Tibial artery (tissue), 4 donors: ENCODE measurements around the gene CFL2.

Source experiments
- DNase-seq, 2 donors: peaks; one replicate each; pipeline ENCODE4 v3.0.0-alpha.2; 2019
- H3K27ac ChIP-seq, 2 donors: fragments of 200-600 bp; sonication (generic) in 1 of 2; 1 replicate in 1 of 2; 2 replicates in 1 of 2; pipeline ENCODE4 v1.5.1; 2018 to 2019; ENCODE audit warnings: mild to moderate bottlenecking in 1 of 2
- H3K27me3 ChIP-seq, 2 donors: fragments of 200-600 bp; sonication (generic) in 1 of 2; one replicate each; pipeline versions ENCODE4 v1.5.1 to v1.6.0; 2016 to 2019
- H3K36me3 ChIP-seq, 3 donors: fragments of 200-600 bp; sonication (generic) in 2 of 3; one replicate each; pipeline ENCODE4 v1.5.1; 2016 to 2019; ENCODE audit warnings: mild to moderate bottlenecking in 2 of 3
- H3K4me1 ChIP-seq, 4 donors: fragments of 200-600 bp; sonication (generic) in 2 of 4; 1 replicate in 3 of 4; 2 replicates in 1 of 4; pipeline ENCODE4 v1.5.1; 2016 to 2019
- H3K4me3 ChIP-seq, 2 donors: fragments of 200-600 bp; sonication (generic) in 1 of 2; 1 replicate in 1 of 2; 2 replicates in 1 of 2; pipeline ENCODE4 v1.5.1; 2018 to 2019; ENCODE audit warnings: mild to moderate bottlenecking in 2 of 2
- H3K9me3 ChIP-seq, 3 donors: fragments of 200-600 bp; sonication (generic) in 1 of 3; one replicate each; pipeline ENCODE4 v1.5.1; 2016 to 2019
- intact Hi-C: fragments of 100-400 bp; cut with DNase I; formaldehyde crosslinking; loops from one replicate; pipeline ENCODE4 v1.15.0; 2023; ENCODE audit warnings: low total_unique reads
- TF ChIP-seq, protein P1 (sequence below), 2 experiments: fragments of 200-600 bp in 1 of 2; fragments of 450-650 bp in 1 of 2; IDR thresholded peaks; one replicate each; pipeline ENCODE4 v1.5.1; 2017 to 2019; ENCODE audit warnings: antibody characterized with exemption in 2 of 2, mild to moderate bottlenecking in 1 of 2, moderate library complexity in 1 of 2

The CFL2 gene

GRCh38 chr14:34714320-34715126, at the start of gene CFL2:
Gene CFL2, minus strand, starts transcription at chr14:34714593. Its CDS starts 53 bp downstream, at chr14:34714540.
- intact Hi-C loops: loop anchor here (10.0 kb wide), 1 partner anchor 160 kb away; the partner anchor contains the start of gene BAZ1A
- H3K36me3 ChIP-seq: peaks cover 0 to 8% (median 4%) of the 10 kb centered on the region in 3 donors
- peak within 1 kb of the TSS; percentile 69 to 71 for H3K4me3 ChIP-seq
- no peaks in the 10 kb centered on the region for H3K9me3 ChIP-seq
- TF ChIP-seq, protein P1, sequence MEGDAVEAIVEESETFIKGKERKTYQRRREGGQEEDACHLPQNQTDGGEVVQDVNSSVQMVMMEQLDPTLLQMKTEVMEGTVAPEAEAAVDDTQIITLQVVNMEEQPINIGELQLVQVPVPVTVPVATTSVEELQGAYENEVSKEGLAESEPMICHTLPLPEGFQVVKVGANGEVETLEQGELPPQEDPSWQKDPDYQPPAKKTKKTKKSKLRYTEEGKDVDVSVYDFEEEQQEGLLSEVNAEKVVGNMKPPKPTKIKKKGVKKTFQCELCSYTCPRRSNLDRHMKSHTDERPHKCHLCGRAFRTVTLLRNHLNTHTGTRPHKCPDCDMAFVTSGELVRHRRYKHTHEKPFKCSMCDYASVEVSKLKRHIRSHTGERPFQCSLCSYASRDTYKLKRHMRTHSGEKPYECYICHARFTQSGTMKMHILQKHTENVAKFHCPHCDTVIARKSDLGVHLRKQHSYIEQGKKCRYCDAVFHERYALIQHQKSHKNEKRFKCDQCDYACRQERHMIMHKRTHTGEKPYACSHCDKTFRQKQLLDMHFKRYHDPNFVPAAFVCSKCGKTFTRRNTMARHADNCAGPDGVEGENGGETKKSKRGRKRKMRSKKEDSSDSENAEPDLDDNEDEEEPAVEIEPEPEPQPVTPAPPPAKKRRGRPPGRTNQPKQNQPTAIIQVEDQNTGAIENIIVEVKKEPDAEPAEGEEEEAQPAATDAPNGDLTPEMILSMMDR (IDR thresholded peaks at IDR 0.05): peak in 1 of 2 experiments; percentile 17
- H3K27ac ChIP-seq: peak within 1 kb of the TSS; percentile 95
- DNase-seq: peak; percentile 81 to 94
- H3K4me1 ChIP-seq: peaks cover 0 to 45% (median 18%) of the 10 kb centered on the region in 4 donors
- H3K27me3 ChIP-seq: no peaks in the 10 kb centered on the region

DNA sequence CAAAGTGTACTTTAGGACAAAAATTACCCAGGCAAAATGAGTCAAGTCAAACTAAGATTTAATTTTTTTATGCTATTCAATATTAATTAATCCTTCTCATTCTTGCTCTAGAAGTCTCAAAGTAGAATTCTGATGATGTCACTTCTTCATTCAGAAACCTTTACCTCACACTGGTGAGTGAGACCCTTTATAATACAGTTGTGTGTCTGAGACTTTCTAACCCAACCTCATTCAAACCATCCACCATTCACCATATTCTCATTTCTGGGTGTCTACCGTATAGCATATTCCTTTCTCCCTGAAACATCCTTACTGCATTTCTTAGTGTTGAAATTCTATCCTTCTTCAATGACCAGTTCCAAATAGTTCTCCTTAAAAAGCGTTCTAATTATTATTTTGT, 40.8 kb upstream of the CFL2 start:
- Histone ChIP-seq H3K4me1 (no peaks in the 10 kb centered on the region), H3K9me3 (no peaks in the 10 kb centered on the region), H3K27ac (no peak overlapping the region), H3K36me3 (peaks cover 23 to 46% (median 42%) of the 10 kb centered on the region in 3 donors), H3K27me3 (no peaks in the 10 kb centered on the region), H3K4me3 (no peak overlapping the region)
- TF ChIP-seq, protein P1 (IDR thresholded peaks at IDR 0.05): no peak
- intact Hi-C loops: no loop called here
- no peak for DNase-seq

DNA sequence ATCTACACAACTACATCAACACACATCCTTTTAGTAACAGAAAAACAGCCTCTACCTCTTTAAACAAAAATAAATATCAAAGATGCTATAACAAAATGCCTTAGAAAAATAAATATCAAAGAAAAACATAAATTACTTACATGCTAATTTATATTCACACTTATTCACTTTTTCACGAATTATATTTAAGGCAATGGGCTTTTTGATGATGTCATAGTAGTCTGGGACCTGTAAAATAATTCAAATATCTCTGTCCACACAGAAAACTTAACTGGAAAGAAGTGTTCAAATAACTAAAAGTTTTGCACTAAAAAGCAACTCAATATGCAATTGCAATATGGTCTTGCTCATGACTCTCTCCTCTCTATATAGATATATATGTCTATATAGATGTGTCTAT, 40.3 kb upstream of the CFL2 start:
- H3K4me1 ChIP-seq: no peaks in the 10 kb centered on the region
- no peak overlapping the region for H3K4me3 ChIP-seq
- TF ChIP-seq, protein P1 (IDR thresholded peaks at IDR 0.05): no peak
- H3K36me3 ChIP-seq: peaks cover 17 to 43% (median 39%) of the 10 kb centered on the region in 3 donors
- no peaks in the 10 kb centered on the region for H3K27me3 ChIP-seq
- H3K27ac ChIP-seq: no peak overlapping the region
- no peaks in the 10 kb centered on the region for H3K9me3 ChIP-seq
- intact Hi-C loops: no loop called here
- DNase-seq: no peak

GRCh38 chr14:34750670-34751069, 36.3 kb upstream of the CFL2 start:
- Histone ChIP-seq H3K4me3 (no peak overlapping the region), H3K27me3 (no peaks in the 10 kb centered on the region), H3K36me3 (peaks cover 0 to 14% (median 7%) of the 10 kb centered on the region in 3 donors), H3K27ac (no peak overlapping the region), H3K4me1 (no peaks in the 10 kb centered on the region), H3K9me3 (no peaks in the 10 kb centered on the region)
- intact Hi-C loops: no loop called here
- DNase-seq: no peak
- TF ChIP-seq, protein P1 (IDR thresholded peaks at IDR 0.05): no peak

DNA sequence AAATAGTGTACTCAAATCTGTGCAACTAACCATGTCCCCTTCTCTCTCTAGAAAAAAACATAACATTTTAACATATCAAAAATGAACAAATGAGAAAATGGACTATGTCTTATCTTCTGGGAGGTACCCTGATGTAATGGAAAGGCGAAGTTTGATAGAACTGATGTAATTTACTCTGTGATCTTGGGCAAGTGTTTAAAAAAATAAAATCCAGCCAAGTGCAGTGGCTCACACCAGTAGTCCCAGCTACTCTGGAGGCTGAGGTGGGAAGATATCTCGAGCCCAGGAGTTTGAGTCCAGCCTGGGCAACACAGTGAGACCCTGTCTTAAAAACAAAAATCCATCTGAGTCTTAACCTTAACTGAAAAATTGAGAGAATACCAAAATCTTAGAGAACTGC, 35.8 kb upstream of the CFL2 start:
- DNase-seq: no peak
- TF ChIP-seq, protein P1 (IDR thresholded peaks at IDR 0.05): no peak
- Histone ChIP-seq H3K4me3 (no peak overlapping the region), H3K9me3 (no peaks in the 10 kb centered on the region), H3K27ac (no peak overlapping the region), H3K4me1 (no peaks in the 10 kb centered on the region), H3K36me3 (peaks cover 0 to 14% (median 7%) of the 10 kb centered on the region in 3 donors), H3K27me3 (no peaks in the 10 kb centered on the region)
- intact Hi-C loops: no loop called here
